Endodermal cell (in vitro differentiated cells): Measurements from ENCODE around the gene SLC39A1. TPM values are rescaled to one million over a fixed set of nuclear protein-coding genes. Genes with fewer than 3 reads are reported as not detected.

Experiments
- DNase-seq: peaks from one replicate; pipeline ENCODE4 v3.0.0-alpha.2; 2017
- H3K27ac ChIP-seq: 2 replicates; pipeline ENCODE4 v1.5.1; 2013; ENCODE audit warnings: mild to moderate bottlenecking, low read depth, low read length, moderate library complexity
- H3K27me3 ChIP-seq: 2 replicates; pipeline ENCODE4 v1.6.1; 2013; ENCODE audit warnings: mild to moderate bottlenecking, low read length, moderate library complexity; ENCODE audit not compliant: insufficient read depth, control insufficient read depth, poor library complexity, severe bottlenecking
- H3K36me3 ChIP-seq: 2 replicates; pipeline ENCODE4 v1.7.0; 2013; ENCODE audit warnings: mild to moderate bottlenecking, low read length, moderate library complexity; ENCODE audit not compliant: control insufficient read depth, insufficient read depth
- H3K4me1 ChIP-seq: one replicate; pipeline ENCODE4 v1.7.0; 2013; ENCODE audit warnings: low read length; ENCODE audit not compliant: control insufficient read depth, insufficient read depth
- H3K4me3 ChIP-seq: 2 replicates; pipeline ENCODE4 v1.5.1; 2013; ENCODE audit warnings: mild to moderate bottlenecking, low read length, moderate library complexity
- H3K9ac ChIP-seq: 2 replicates; pipeline ENCODE4 v1.6.1; 2013; ENCODE audit warnings: mild to moderate bottlenecking, low read length, moderate library complexity; ENCODE audit not compliant: poor library complexity, severe bottlenecking; ENCODE audit errors: extremely low read depth
- H3K9me3 ChIP-seq: 2 replicates; pipeline ENCODE4 v1.6.1; 2013; ENCODE audit warnings: mild to moderate bottlenecking, low read length, moderate library complexity; ENCODE audit not compliant: control insufficient read depth
- H3K27ac Mint-ChIP-seq: 2 replicates; pipeline ENCODE4 v1.8.0; 2020; ENCODE audit warnings: mixed read lengths
- H3K27me3 Mint-ChIP-seq: 2 replicates; pipeline ENCODE4 v1.8.0; 2021; ENCODE audit warnings: mild to moderate bottlenecking, mixed read lengths; ENCODE audit not compliant: insufficient read depth
- H3K36me3 Mint-ChIP-seq: 2 replicates; pipeline ENCODE4 v1.8.0; 2020; ENCODE audit warnings: low read depth, mixed read lengths
- H3K4me1 Mint-ChIP-seq: 2 replicates; pipeline ENCODE4 v1.8.0; 2020; ENCODE audit warnings: mixed read lengths
- H3K4me3 Mint-ChIP-seq: 2 replicates; pipeline ENCODE4 v1.8.0; 2020; ENCODE audit warnings: mild to moderate bottlenecking, moderate library complexity, mixed read lengths
- H3K9me3 Mint-ChIP-seq: 2 replicates; pipeline ENCODE4 v1.8.0; 2020; ENCODE audit warnings: mild to moderate bottlenecking, mixed read lengths
- WGBS, 2 experiments: methylation state at CpG; one replicate each; pipeline versions ENCODE4 v1.1.5 to v1.1.7; 2013; ENCODE audit warnings: missing lambda C conversion rate in 2 of 2, mixed read lengths in 1 of 2; ENCODE audit not compliant: insufficient coverage in 1 of 2, insufficient read length in 1 of 2; 5-methylcytosine and 5-hydroxymethylcytosine counted together
- total RNA-seq, 2 donors: library from RNA; stranded (reverse); fragmentation: NEBNext Ultra II Directional in 1 of 2; extraction: Animal tissue kit (Norgen Biotek cat#: 25700) in 1 of 2; gene quantifications; 2 replicates in 1 of 2; 3 replicates in 1 of 2; pipeline ENCODE4 v1.2.1, GENCODE V29; 2021
- TF ChIP-seq, protein P1 (sequence below): fragments of 200-600 bp; sonication (generic); conservative IDR thresholded peaks from 2 replicates; pipeline ENCODE4 v1.5.0; 2021; ENCODE audit warnings: antibody characterized with exemption, mild to moderate bottlenecking

SLC39A1 gene
- total RNA-seq, 2 donors from 2014 or later = 129 to 154 TPM

DNA sequence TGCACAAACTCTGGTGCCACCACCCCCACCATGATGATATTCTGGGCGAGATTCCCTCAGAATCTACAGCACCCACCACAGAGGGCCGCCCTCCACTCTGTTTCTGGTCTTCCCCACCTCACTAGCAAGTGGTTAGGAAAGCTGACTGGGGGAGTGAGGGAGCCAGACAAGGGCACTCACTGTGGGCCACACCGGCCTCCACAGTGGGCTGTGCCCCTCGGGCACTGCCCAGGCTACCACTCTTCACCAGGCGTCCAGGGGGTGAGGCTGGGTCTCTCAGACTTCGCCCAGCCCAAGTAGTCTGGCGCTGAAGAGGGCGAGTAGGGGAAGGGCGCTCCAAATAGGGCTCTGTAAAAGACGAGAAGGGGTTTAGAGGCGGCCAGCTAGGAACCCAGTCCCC, 29.4 kb downstream of the SLC39A1 start:
- 93 to 94% methylated on average over 7 to 11 of the region's 11 CpGs for WGBS, 2 experiments
- H3K27ac Mint-ChIP-seq = no peak overlapping the region
- no peak for DNase-seq
- Histone ChIP-seq H3K36me3 (peaks cover 44% of the 10 kb centered on the region), H3K9ac (no peak overlapping the region), H3K9me3 (no peaks in the 10 kb centered on the region), H3K4me3 (no peak overlapping the region), H3K27me3 (no peaks in the 10 kb centered on the region), H3K27ac (no peak overlapping the region), H3K4me1 (no peaks in the 10 kb centered on the region)
- no peaks in the 10 kb centered on the region for H3K27me3 Mint-ChIP-seq
- TF ChIP-seq, protein P1, sequence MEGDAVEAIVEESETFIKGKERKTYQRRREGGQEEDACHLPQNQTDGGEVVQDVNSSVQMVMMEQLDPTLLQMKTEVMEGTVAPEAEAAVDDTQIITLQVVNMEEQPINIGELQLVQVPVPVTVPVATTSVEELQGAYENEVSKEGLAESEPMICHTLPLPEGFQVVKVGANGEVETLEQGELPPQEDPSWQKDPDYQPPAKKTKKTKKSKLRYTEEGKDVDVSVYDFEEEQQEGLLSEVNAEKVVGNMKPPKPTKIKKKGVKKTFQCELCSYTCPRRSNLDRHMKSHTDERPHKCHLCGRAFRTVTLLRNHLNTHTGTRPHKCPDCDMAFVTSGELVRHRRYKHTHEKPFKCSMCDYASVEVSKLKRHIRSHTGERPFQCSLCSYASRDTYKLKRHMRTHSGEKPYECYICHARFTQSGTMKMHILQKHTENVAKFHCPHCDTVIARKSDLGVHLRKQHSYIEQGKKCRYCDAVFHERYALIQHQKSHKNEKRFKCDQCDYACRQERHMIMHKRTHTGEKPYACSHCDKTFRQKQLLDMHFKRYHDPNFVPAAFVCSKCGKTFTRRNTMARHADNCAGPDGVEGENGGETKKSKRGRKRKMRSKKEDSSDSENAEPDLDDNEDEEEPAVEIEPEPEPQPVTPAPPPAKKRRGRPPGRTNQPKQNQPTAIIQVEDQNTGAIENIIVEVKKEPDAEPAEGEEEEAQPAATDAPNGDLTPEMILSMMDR = no peak
- peaks cover 68% of the 10 kb centered on the region for H3K36me3 Mint-ChIP-seq
- no peaks in the 10 kb centered on the region for H3K4me1 Mint-ChIP-seq
- H3K9me3 Mint-ChIP-seq = no peaks in the 10 kb centered on the region
- H3K4me3 Mint-ChIP-seq = no peak overlapping the region

DNA sequence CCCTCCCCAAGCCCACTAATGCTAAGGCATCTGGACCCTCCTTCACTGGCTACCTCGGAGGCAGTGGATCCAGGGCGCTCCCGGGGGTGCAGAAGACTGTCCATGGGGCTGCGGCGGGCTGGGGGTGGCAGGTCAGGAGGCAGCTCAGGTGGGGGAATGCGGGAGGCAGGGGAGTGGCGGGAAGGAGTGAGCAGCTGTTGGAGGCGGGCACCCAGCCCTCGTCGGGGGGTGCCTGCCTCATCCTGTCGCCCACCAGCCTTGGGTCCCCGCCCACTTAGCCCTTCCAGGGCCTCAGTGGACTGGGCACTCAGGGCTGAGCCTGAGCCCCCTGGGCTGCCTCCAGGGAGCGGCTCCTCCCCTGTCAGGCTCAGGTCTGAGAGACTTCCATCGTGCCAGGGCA, 29.9 kb downstream of the SLC39A1 start:
- H3K4me1 Mint-ChIP-seq = no peaks in the 10 kb centered on the region
- no peak overlapping the region for H3K4me3 ChIP-seq
- no peaks in the 10 kb centered on the region for H3K9me3 ChIP-seq
- H3K36me3 ChIP-seq = peaks cover 44% of the 10 kb centered on the region
- H3K27ac ChIP-seq = no peak overlapping the region
- H3K27me3 Mint-ChIP-seq = no peaks in the 10 kb centered on the region
- H3K9me3 Mint-ChIP-seq = no peaks in the 10 kb centered on the region
- peaks cover 64% of the 10 kb centered on the region for H3K36me3 Mint-ChIP-seq
- H3K4me1 ChIP-seq = no peaks in the 10 kb centered on the region
- TF ChIP-seq, protein P1 = no peak
- DNase-seq = no peak
- H3K4me3 Mint-ChIP-seq = no peak overlapping the region
- 88 to 95% methylated on average over 4 to 14 of the region's 14 CpGs for WGBS, 2 experiments
- H3K9ac ChIP-seq = no peak overlapping the region
- H3K27ac Mint-ChIP-seq = no peak overlapping the region
- H3K27me3 ChIP-seq = no peaks in the 10 kb centered on the region

GRCh38 chr1:153932156-153933131, 30.9 kb downstream of the SLC39A1 start:
- Histone ChIP-seq H3K9me3 (no peaks in the 10 kb centered on the region), H3K4me3 (no peak overlapping the region), H3K27me3 (no peaks in the 10 kb centered on the region), H3K4me1 (no peaks in the 10 kb centered on the region), H3K9ac (no peak overlapping the region), H3K27ac (no peak overlapping the region), H3K36me3 (peaks cover 37% of the 10 kb centered on the region)
- H3K9me3 Mint-ChIP-seq = no peaks in the 10 kb centered on the region
- WGBS, 2 experiments = 93 to 99% methylated on average over 13 to 17 of the region's 18 CpGs
- peaks cover 60% of the 10 kb centered on the region for H3K36me3 Mint-ChIP-seq
- peak overlapping the region; percentile 35 for H3K27ac Mint-ChIP-seq
- H3K4me3 Mint-ChIP-seq = no peak overlapping the region
- no peak for DNase-seq
- H3K4me1 Mint-ChIP-seq = no peaks in the 10 kb centered on the region
- TF ChIP-seq, protein P1 = no peak
- H3K27me3 Mint-ChIP-seq = no peaks in the 10 kb centered on the region
